Body of pancreas (tissue), 4 donors: ENCODE measurements around the gene DHX38. TPM values are rescaled to one million over a fixed set of nuclear protein-coding genes. Genes with fewer than 3 reads are reported as not detected.
"Not testable (repeated sequence)": the region's sequence is repeated elsewhere in the genome, so short reads cannot be mapped to it uniquely, and the experiment has no call there.

Source experiments
- ATAC-seq: fragments of 150-250 bp; one replicate; pipeline ENCODE4 v1.9.1; 2016
- DNase-seq, 4 donors: peaks; one replicate each; pipeline ENCODE4 v3.0.0-alpha.2; 2019
- H3K27ac ChIP-seq, 4 donors: fragments of 200-600 bp; sonication (generic); 1 replicate in 3 of 4; 2 replicates in 1 of 4; pipeline versions ENCODE4 v1.5.1 to v1.6.1; 2016 to 2019; ENCODE audit warnings: mild to moderate bottlenecking in 1 of 4, mixed read lengths in 1 of 4, moderate library complexity in 1 of 4
- H3K27me3 ChIP-seq, 2 donors: fragments of 200-600 bp; sonication (generic); one replicate each; pipeline ENCODE4 v1.6.0; 2016; ENCODE audit warnings: mild to moderate bottlenecking in 1 of 2
- H3K36me3 ChIP-seq, 2 donors: fragments of 200-600 bp; sonication (generic); replicated peaks in 1 of 2; 2 replicates each; pipeline ENCODE4 v1.5.1; 2016; ENCODE audit warnings: low read depth in 2 of 2; ENCODE audit not compliant: insufficient read depth in 1 of 2
- H3K4me1 ChIP-seq: fragments of 200-600 bp; sonication (generic); one replicate; pipeline ENCODE4 v1.6.0; 2016
- H3K4me3 ChIP-seq, 2 donors: fragments of 200-600 bp; sonication (generic); 1 replicate in 1 of 2; 2 replicates in 1 of 2; pipeline ENCODE4 v1.5.1; 2016 to 2019
- H3K9me3 ChIP-seq, 3 donors: fragments of 200-600 bp; sonication (generic); 1 replicate in 2 of 3; 2 replicates in 1 of 3; pipeline ENCODE4 v1.5.1; 2016
- CTCF ChIP-seq, 7 experiments: fragments of 450-650 bp in 4 of 7; fragments of 200-600 bp in 3 of 7; sonication (generic) in 3 of 7; IDR thresholded peaks; one replicate each; pipeline ENCODE4 v1.5.1; 2016 to 2019; ENCODE audit warnings: antibody characterized with exemption in 7 of 7
- POLR2A ChIP-seq, 3 donors: fragments of 450-650 bp; IDR thresholded peaks; one replicate each; pipeline ENCODE4 v1.6.1; 2016; ENCODE audit warnings: antibody characterized with exemption in 3 of 3, mild to moderate bottlenecking in 2 of 3
- WGBS, 2 donors: methylation state at CpG; one replicate each; pipeline ENCODE4 v1.1.5; 2017; 5-methylcytosine and 5-hydroxymethylcytosine counted together
- intact Hi-C: fragments of 100-400 bp; cut with DNase I; formaldehyde crosslinking; loops from one replicate; pipeline ENCODE4 v1.15.1; 2023
- total RNA-seq, 2 donors: library from RNA; depleted of rRNA; stranded (reverse); fragments of >200 nt; gene quantifications; one replicate each; pipeline ENCODE4 v1.1.0, GENCODE V29; 2016

The DHX38 gene
- total RNA-seq, 2 donors from 2014 or later: 28.3 to 40.5 TPM

GRCh38 chr16:72072514-72073342 is 20.9 kb upstream of the DHX38 start:
- DNase-seq (peak in 3 of 4 donors; percentile 22 to 37 (median 31)), ATAC-seq (peak; percentile 57)
- Histone ChIP-seq H3K4me3 (no peak overlapping the region), H3K27ac (peak overlapping the region in 2 of 4 donors; percentile 34 to 67), H3K9me3 (no peaks in the 10 kb centered on the region), H3K36me3 (no peaks in the 10 kb centered on the region), H3K27me3 (no peaks in the 10 kb centered on the region), H3K4me1 (peaks cover 20% of the 10 kb centered on the region)
- no peak for TF ChIP-seq POLR2A (IDR thresholded peaks at IDR 0.05)
- no peak for TF ChIP-seq CTCF (IDR thresholded peaks at IDR 0.05)
- WGBS, 2 donors: 26 to 28% methylated on average over 12 of the region's 12 CpGs
- intact Hi-C loops: no loop called here

- Histone ChIP-seq H3K27ac (peak overlapping the region in 2 of 4 donors; percentile 34 to 67), H3K27me3 (no peaks in the 10 kb centered on the region), H3K4me3 (no peak overlapping the region), H3K36me3 (no peaks in the 10 kb centered on the region), H3K4me1 (peaks cover 20% of the 10 kb centered on the region), H3K9me3 (no peaks in the 10 kb centered on the region)
- intact Hi-C loops: no loop called here
- ATAC-seq (peak; percentile 67), DNase-seq (peak in 3 of 4 donors; percentile 11 to 53 (median 14))
- WGBS, 2 donors: 71 to 73% methylated on average over 8 of the region's 8 CpGs
- TF ChIP-seq POLR2A (IDR thresholded peaks at IDR 0.05): no peak
- no peak for TF ChIP-seq CTCF (IDR thresholded peaks at IDR 0.05)
These were observed 20.0 kb upstream of the DHX38 start for GRCh38 chr16:72073560-72074230.

GRCh38 chr16:72075067-72075466 is 18.6 kb upstream of the DHX38 start:
- H3K36me3 ChIP-seq, ATAC-seq, H3K27me3 ChIP-seq, H3K27ac ChIP-seq, H3K4me3 ChIP-seq, DNase-seq, intact Hi-C loops, H3K9me3 ChIP-seq: not testable (repeated sequence)
- 56 to 71% methylated on average over 1 of the region's 6 CpGs for WGBS, 2 donors
- H3K4me1 ChIP-seq: peaks cover 20% of the 10 kb centered on the region

- H3K36me3 ChIP-seq, ATAC-seq, H3K27me3 ChIP-seq, H3K27ac ChIP-seq, DNase-seq, H3K4me3 ChIP-seq, H3K9me3 ChIP-seq, intact Hi-C loops: not testable (repeated sequence)
- WGBS, 2 donors: 80 to 92% methylated on average over 1 of the region's 5 CpGs
- peaks cover 18% of the 10 kb centered on the region for H3K4me1 ChIP-seq
These were observed 16.5 kb upstream of the DHX38 start for GRCh38 chr16:72076991-72077706.

GRCh38 chr16:72083778-72084404 is 9.8 kb upstream of the DHX38 start:
- Histone ChIP-seq H3K4me1 (no peaks in the 10 kb centered on the region), H3K36me3 (peaks cover 0 to 14% of the 10 kb centered on the region in 2 donors), H3K4me3 (no peak overlapping the region), H3K27ac (no peak overlapping the region), H3K9me3 (no peaks in the 10 kb centered on the region), H3K27me3 (no peaks in the 10 kb centered on the region)
- ATAC-seq (no peak), DNase-seq (no peak)
- 29 to 41% methylated on average over 3 of the region's 3 CpGs for WGBS, 2 donors
- intact Hi-C loops: no loop called here
- TF ChIP-seq CTCF (IDR thresholded peaks at IDR 0.05) (no peak), POLR2A (IDR thresholded peaks at IDR 0.05) (no peak)
